HepG2 (cell line): Measurements from ENCODE around the gene PPP1R9B. TPM values are rescaled to one million over a fixed set of nuclear protein-coding genes. Genes with fewer than 3 reads are reported as not detected.

Experiments
- GATAD2A ChIP-seq: IDR thresholded peaks from 2 replicates; pipeline ENCODE4 v1.6.1; 2016
- MATR3 ChIP-seq: sonication (generic); formaldehyde crosslinking; IDR thresholded peaks from 2 replicates; pipeline ENCODE4 v1.4.0; 2020; ENCODE audit warnings: missing genetic modification reagents
- MYC ChIP-seq: sonication (generic); formaldehyde crosslinking; IDR thresholded peaks from 2 replicates; pipeline ENCODE4 v1.9.0; 2021; ENCODE audit warnings: missing genetic modification reagents, borderline replicate concordance
- ZBTB21 ChIP-seq: sonication (generic); formaldehyde crosslinking; IDR thresholded peaks from 2 replicates; pipeline ENCODE4 v1.4.0; 2020; ENCODE audit warnings: missing genetic modification reagents
- ZFP36 ChIP-seq: fragments of 150-350 bp; IDR thresholded peaks from 2 replicates; pipeline ENCODE4 v1.6.1; 2018; ENCODE audit warnings: borderline replicate concordance, low read length, low read depth; ENCODE audit not compliant: partially characterized antibody
- ZNF251 ChIP-seq: sonication (generic); formaldehyde crosslinking; IDR thresholded peaks from 2 replicates; pipeline ENCODE4 v1.9.0; 2021; ENCODE audit warnings: mild to moderate bottlenecking, missing genetic modification reagents
- ZNF496 ChIP-seq: sonication (generic); formaldehyde crosslinking; IDR thresholded peaks from 2 replicates; pipeline ENCODE4 v1.8.1; 2023; ENCODE audit warnings: mild to moderate bottlenecking, moderate library complexity, missing genetic modification reagents; ENCODE audit not compliant: insufficient replicate concordance
- ZNF570 ChIP-seq: sonication (generic); formaldehyde crosslinking; IDR thresholded peaks from 2 replicates; pipeline ENCODE4 v1.4.0; 2020; ENCODE audit warnings: mild to moderate bottlenecking, missing genetic modification reagents, borderline replicate concordance
- ZNF672 ChIP-seq: sonication (generic); formaldehyde crosslinking; IDR thresholded peaks from 2 replicates; pipeline ENCODE4 v1.8.1; 2022; ENCODE audit warnings: missing genetic modification reagents
- polyA plus RNA-seq, 8 experiments: library from polyadenylated mRNA; depleted of rRNA in 3 of 8; stranded (reverse) in 7 of 8; unstranded in 1 of 8; fragments of >200 nt; fragmentation: Illumina TruSeq in 4 of 8; extraction: Trizol in 4 of 8; gene quantifications; 2 replicates each; pipeline versions ENCODE4 v1.2.1 to v1.2.3, GENCODE V29; 2011 to 2016; ENCODE audit warnings: low read depth in 4 of 8, missing spikeins in 1 of 8, mixed read lengths in 1 of 8; ENCODE audit not compliant: insufficient read depth in 1 of 8
- total RNA-seq, 5 experiments: library from RNA; depleted of rRNA; stranded (reverse); fragments of >200 nt; fragmentation: Illumina TruSeq; extraction: Trizol; gene quantifications; 2 replicates each; pipeline ENCODE4 v1.2.3, GENCODE V29; 2016; ENCODE audit warnings: low read depth in 1 of 5
- TF ChIP-seq, protein P1 (sequence below): sonication (generic); formaldehyde crosslinking; IDR thresholded peaks from 2 replicates; pipeline ENCODE4 v1.4.0; 2020; ENCODE audit warnings: missing genetic modification reagents
- TF ChIP-seq, protein P2 (sequence below): sonication (generic); formaldehyde crosslinking; IDR thresholded peaks from 2 replicates; pipeline ENCODE4 v1.5.0; 2020; ENCODE audit warnings: missing genetic modification reagents
- TF ChIP-seq, protein P3 (sequence below): sonication (generic); formaldehyde crosslinking; IDR thresholded peaks from 2 replicates; pipeline ENCODE4 v1.4.0; 2020; ENCODE audit warnings: mild to moderate bottlenecking, missing genetic modification reagents, borderline replicate concordance
- TF ChIP-seq, protein P4 (sequence below): IDR thresholded peaks from 2 replicates; pipeline ENCODE4 v1.6.1; 2016; ENCODE audit warnings: missing compliant biosample characterization, missing genetic modification reagents, borderline replicate concordance
- TF ChIP-seq, protein P5 (sequence below): sonication (generic); formaldehyde crosslinking; IDR thresholded peaks from 2 replicates; pipeline ENCODE4 v1.4.0; 2020; ENCODE audit warnings: mild to moderate bottlenecking, low read depth, missing genetic modification reagents

Gene PPP1R9B
- total and polyA plus RNA-seq, 2 of the 13 experiments (the other 11 are each of a cell fraction or from before 2014, with no cell fraction given): 9.4 to 15.8 TPM

DNA sequence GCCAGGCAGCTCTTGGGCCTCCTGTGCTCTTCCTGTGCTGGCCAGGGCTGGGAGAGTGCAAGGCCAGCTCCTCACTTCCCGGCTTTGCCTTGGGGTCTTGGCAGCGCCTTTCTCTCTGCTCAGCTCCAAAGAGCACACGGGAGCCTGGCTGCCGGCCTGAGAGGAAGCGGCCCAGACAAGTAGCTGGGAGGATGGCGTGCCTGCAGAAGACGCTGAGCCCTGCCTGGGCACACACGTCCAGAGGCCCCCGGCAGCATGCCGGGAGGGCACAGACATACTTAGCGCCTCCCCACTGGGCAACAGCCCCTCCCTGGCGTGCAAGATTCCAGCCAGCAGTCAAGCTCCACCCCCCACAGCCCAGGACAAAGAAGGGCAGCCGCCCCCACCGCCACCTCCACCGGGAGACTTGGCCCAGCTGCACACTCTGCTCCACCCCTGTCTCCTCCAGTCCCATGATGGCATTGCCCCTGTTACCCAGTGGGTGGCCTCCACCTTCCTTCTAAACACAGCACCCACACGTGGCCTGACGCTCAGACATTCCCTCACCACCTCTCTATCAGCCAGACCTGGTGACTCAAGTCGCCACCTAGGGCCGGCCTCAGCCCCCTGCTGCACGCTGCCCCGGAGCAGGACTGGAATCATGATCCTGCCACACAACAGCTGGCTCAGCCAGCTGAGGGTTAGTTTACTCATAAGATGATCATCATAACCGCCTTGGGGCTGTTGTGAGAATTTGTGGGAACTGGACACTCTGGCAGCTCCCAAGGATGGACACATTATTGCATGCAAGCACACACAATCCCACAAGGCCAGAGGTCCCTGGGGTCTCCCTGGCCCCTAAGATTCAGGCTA, 27.7 kb upstream of the PPP1R9B start (continued):
- TF ChIP-seq, protein P1, sequence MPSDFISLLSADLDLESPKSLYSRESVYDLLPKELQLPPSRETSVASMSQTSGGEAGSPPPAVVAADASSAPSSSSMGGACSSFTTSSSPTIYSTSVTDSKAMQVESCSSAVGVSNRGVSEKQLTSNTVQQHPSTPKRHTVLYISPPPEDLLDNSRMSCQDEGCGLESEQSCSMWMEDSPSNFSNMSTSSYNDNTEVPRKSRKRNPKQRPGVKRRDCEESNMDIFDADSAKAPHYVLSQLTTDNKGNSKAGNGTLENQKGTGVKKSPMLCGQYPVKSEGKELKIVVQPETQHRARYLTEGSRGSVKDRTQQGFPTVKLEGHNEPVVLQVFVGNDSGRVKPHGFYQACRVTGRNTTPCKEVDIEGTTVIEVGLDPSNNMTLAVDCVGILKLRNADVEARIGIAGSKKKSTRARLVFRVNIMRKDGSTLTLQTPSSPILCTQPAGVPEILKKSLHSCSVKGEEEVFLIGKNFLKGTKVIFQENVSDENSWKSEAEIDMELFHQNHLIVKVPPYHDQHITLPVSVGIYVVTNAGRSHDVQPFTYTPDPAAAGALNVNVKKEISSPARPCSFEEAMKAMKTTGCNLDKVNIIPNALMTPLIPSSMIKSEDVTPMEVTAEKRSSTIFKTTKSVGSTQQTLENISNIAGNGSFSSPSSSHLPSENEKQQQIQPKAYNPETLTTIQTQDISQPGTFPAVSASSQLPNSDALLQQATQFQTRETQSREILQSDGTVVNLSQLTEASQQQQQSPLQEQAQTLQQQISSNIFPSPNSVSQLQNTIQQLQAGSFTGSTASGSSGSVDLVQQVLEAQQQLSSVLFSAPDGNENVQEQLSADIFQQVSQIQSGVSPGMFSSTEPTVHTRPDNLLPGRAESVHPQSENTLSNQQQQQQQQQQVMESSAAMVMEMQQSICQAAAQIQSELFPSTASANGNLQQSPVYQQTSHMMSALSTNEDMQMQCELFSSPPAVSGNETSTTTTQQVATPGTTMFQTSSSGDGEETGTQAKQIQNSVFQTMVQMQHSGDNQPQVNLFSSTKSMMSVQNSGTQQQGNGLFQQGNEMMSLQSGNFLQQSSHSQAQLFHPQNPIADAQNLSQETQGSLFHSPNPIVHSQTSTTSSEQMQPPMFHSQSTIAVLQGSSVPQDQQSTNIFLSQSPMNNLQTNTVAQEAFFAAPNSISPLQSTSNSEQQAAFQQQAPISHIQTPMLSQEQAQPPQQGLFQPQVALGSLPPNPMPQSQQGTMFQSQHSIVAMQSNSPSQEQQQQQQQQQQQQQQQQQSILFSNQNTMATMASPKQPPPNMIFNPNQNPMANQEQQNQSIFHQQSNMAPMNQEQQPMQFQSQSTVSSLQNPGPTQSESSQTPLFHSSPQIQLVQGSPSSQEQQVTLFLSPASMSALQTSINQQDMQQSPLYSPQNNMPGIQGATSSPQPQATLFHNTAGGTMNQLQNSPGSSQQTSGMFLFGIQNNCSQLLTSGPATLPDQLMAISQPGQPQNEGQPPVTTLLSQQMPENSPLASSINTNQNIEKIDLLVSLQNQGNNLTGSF (CRISPR knock-in tag): no peak
- TF ChIP-seq, protein P2, sequence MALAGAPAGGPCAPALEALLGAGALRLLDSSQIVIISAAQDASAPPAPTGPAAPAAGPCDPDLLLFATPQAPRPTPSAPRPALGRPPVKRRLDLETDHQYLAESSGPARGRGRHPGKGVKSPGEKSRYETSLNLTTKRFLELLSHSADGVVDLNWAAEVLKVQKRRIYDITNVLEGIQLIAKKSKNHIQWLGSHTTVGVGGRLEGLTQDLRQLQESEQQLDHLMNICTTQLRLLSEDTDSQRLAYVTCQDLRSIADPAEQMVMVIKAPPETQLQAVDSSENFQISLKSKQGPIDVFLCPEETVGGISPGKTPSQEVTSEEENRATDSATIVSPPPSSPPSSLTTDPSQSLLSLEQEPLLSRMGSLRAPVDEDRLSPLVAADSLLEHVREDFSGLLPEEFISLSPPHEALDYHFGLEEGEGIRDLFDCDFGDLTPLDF (CRISPR knock-in tag): no peak
- TF ChIP-seq, protein P3, sequence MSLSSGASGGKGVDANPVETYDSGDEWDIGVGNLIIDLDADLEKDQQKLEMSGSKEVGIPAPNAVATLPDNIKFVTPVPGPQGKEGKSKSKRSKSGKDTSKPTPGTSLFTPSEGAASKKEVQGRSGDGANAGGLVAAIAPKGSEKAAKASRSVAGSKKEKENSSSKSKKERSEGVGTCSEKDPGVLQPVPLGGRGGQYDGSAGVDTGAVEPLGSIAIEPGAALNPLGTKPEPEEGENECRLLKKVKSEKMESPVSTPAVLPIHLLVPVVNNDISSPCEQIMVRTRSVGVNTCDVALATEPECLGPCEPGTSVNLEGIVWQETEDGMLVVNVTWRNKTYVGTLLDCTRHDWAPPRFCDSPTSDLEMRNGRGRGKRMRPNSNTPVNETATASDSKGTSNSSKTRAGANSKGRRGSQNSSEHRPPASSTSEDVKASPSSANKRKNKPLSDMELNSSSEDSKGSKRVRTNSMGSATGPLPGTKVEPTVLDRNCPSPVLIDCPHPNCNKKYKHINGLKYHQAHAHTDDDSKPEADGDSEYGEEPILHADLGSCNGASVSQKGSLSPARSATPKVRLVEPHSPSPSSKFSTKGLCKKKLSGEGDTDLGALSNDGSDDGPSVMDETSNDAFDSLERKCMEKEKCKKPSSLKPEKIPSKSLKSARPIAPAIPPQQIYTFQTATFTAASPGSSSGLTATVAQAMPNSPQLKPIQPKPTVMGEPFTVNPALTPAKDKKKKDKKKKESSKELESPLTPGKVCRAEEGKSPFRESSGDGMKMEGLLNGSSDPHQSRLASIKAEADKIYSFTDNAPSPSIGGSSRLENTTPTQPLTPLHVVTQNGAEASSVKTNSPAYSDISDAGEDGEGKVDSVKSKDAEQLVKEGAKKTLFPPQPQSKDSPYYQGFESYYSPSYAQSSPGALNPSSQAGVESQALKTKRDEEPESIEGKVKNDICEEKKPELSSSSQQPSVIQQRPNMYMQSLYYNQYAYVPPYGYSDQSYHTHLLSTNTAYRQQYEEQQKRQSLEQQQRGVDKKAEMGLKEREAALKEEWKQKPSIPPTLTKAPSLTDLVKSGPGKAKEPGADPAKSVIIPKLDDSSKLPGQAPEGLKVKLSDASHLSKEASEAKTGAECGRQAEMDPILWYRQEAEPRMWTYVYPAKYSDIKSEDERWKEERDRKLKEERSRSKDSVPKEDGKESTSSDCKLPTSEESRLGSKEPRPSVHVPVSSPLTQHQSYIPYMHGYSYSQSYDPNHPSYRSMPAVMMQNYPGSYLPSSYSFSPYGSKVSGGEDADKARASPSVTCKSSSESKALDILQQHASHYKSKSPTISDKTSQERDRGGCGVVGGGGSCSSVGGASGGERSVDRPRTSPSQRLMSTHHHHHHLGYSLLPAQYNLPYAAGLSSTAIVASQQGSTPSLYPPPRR (CRISPR knock-in tag): 0 out of 2 replicates have a peak, but pooled peaks have one; percentile 12
- TF ChIP-seq, protein P4, sequence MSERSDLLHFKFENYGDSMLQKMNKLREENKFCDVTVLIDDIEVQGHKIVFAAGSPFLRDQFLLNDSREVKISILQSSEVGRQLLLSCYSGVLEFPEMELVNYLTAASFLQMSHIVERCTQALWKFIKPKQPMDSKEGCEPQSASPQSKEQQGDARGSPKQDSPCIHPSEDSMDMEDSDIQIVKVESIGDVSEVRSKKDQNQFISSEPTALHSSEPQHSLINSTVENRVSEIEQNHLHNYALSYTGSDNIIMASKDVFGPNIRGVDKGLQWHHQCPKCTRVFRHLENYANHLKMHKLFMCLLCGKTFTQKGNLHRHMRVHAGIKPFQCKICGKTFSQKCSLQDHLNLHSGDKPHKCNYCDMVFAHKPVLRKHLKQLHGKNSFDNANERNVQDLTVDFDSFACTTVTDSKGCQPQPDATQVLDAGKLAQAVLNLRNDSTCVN: no peak; the same call in 1 of the 2 replicates
- TF ChIP-seq MYC (CRISPR knock-in tag): peak; percentile 93
- TF ChIP-seq, protein P5, sequence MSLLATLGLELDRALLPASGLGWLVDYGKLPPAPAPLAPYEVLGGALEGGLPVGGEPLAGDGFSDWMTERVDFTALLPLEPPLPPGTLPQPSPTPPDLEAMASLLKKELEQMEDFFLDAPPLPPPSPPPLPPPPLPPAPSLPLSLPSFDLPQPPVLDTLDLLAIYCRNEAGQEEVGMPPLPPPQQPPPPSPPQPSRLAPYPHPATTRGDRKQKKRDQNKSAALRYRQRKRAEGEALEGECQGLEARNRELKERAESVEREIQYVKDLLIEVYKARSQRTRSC (CRISPR knock-in tag): no peak
- no peak for TF ChIP-seq MATR3 (CRISPR knock-in tag)
- no peak for TF ChIP-seq ZNF496 (CRISPR knock-in tag)
- no peak for TF ChIP-seq ZNF672
- no peak for TF ChIP-seq ZBTB21 (CRISPR knock-in tag)
- no peak for TF ChIP-seq ZNF570
- peak; percentile 61; the same call in 1 of the 2 replicates for TF ChIP-seq GATAD2A
- TF ChIP-seq ZNF251 (CRISPR knock-in tag): no peak
- TF ChIP-seq ZFP36: no peak
